Esophagus muscularis mucosa (tissue), 4 donors: ENCODE results near the gene IGF2R. TPM values are rescaled to one million over a fixed set of nuclear protein-coding genes. Genes with fewer than 3 reads are reported as not detected.
A peak's percentile ranks its signal among the peaks of the same experiment; 100 is the strongest.

Source experiments
- DNase-seq: peaks from one replicate; pipeline ENCODE4 v3.0.0-alpha.2; 2017; ENCODE audit errors: extremely low spot score
- H3K27ac ChIP-seq, 4 donors: fragments of 200-600 bp; sonication (generic); replicated peaks in 1 of 4; 1 replicate in 3 of 4; 2 replicates in 1 of 4; pipeline ENCODE4 v1.5.1; 2016 to 2019; ENCODE audit warnings: mild to moderate bottlenecking in 1 of 4
- H3K27me3 ChIP-seq, 4 donors: fragments of 200-600 bp; sonication (generic); one replicate each; pipeline versions ENCODE4 v1.5.1 to v1.6.0; 2016 to 2019
- H3K36me3 ChIP-seq, 4 donors: fragments of 200-600 bp; sonication (generic); one replicate each; pipeline ENCODE4 v1.5.1; 2016 to 2019
- H3K4me1 ChIP-seq, 4 donors: fragments of 200-600 bp; sonication (generic); one replicate each; pipeline ENCODE4 v1.5.1; 2016 to 2019
- H3K4me3 ChIP-seq, 4 donors: fragments of 200-600 bp; sonication (generic); 1 replicate in 2 of 4; 2 replicates in 2 of 4; pipeline ENCODE4 v1.5.1; 2016 to 2019; ENCODE audit warnings: mild to moderate bottlenecking in 4 of 4, moderate library complexity in 1 of 4
- H3K9me3 ChIP-seq, 4 donors: fragments of 200-600 bp; sonication (generic); 1 replicate in 3 of 4; 2 replicates in 1 of 4; pipeline ENCODE4 v1.5.1; 2016 to 2019
- EP300 ChIP-seq: sonication (generic); formaldehyde crosslinking; IDR thresholded peaks from one replicate; pipeline ENCODE4 v1.6.1; 2017; ENCODE audit warnings: antibody characterized with exemption
- POLR2A ChIP-seq: fragments of 450-650 bp; IDR thresholded peaks from one replicate; pipeline ENCODE4 v1.6.1; 2017; ENCODE audit warnings: antibody characterized with exemption, moderate library complexity, mild to moderate bottlenecking, low read depth
- POLR2AphosphoS5 ChIP-seq, 2 donors: sonication (generic); formaldehyde crosslinking; IDR thresholded peaks; one replicate each; pipeline ENCODE4 v1.6.1; 2017; ENCODE audit warnings: antibody characterized with exemption in 2 of 2
- WGBS: methylation state at CpG from one replicate; pipeline ENCODE4 v1.1.5; 2018; 5-methylcytosine and 5-hydroxymethylcytosine counted together
- intact Hi-C: fragments of 100-400 bp; cut with DNase I; formaldehyde crosslinking; loops from one replicate; pipeline ENCODE4 v1.15.1; 2023
- total RNA-seq, 4 donors: library from RNA; depleted of rRNA; stranded (reverse); fragments of >200 nt; gene quantifications; one replicate each; pipeline versions ENCODE4 v1.1.0 to v1.2.1, GENCODE V29; 2016
- TF ChIP-seq, protein P1 (sequence below), 3 experiments: fragments of 200-600 bp in 2 of 3; fragments of 450-650 bp in 1 of 3; sonication (generic) in 2 of 3; IDR thresholded peaks; one replicate each; pipeline ENCODE4 v1.5.1; 2017 to 2019; ENCODE audit warnings: antibody characterized with exemption in 3 of 3, mild to moderate bottlenecking in 2 of 3, moderate library complexity in 1 of 3

The IGF2R gene
- total RNA-seq, 4 donors from 2014 or later, result 43.6 to 75.3 (median 58.4) TPM

DNA sequence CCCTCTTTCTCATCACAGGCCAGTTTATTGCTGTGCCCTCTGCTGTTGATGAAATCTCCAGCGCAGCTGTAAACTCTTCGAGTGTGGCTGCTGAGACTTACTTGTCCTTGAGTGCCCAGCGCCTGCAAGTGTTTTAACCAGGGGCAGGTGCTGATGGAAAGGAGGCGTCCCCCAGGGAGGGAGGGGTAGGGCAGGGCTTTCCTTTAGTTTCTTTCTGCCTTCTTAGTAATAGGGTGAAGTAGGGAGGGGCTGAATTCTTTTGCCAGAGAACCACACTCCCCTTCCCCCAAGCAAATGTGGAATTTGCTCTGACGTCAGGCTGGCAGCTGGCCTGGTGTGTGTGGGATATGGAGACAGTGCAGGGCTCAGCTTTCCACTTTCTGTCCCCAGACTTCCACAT, 61.2 kb downstream of the IGF2R start:
- no peak for TF ChIP-seq POLR2A
- TF ChIP-seq, protein P1, sequence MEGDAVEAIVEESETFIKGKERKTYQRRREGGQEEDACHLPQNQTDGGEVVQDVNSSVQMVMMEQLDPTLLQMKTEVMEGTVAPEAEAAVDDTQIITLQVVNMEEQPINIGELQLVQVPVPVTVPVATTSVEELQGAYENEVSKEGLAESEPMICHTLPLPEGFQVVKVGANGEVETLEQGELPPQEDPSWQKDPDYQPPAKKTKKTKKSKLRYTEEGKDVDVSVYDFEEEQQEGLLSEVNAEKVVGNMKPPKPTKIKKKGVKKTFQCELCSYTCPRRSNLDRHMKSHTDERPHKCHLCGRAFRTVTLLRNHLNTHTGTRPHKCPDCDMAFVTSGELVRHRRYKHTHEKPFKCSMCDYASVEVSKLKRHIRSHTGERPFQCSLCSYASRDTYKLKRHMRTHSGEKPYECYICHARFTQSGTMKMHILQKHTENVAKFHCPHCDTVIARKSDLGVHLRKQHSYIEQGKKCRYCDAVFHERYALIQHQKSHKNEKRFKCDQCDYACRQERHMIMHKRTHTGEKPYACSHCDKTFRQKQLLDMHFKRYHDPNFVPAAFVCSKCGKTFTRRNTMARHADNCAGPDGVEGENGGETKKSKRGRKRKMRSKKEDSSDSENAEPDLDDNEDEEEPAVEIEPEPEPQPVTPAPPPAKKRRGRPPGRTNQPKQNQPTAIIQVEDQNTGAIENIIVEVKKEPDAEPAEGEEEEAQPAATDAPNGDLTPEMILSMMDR (IDR thresholded peaks at IDR 0.05), result peak in 1 of 3 experiments; percentile 14
- peak; percentile 59 to 75 for TF ChIP-seq POLR2AphosphoS5 (IDR thresholded peaks at IDR 0.05)
- no peak for TF ChIP-seq EP300
- Histone ChIP-seq H3K36me3 (peaks cover 42 to 79% (median 49%) of the 10 kb centered on the region in 4 donors), H3K27me3 (no peaks in the 10 kb centered on the region), H3K4me1 (peaks cover 17 to 20% (median 18%) of the 10 kb centered on the region in 4 donors), H3K4me3 (peak overlapping the region in 3 of 4 donors; percentile 1 to 21 (median 15)), H3K27ac (peak overlapping the region; percentile 73 to 79 (median 76)), H3K9me3 (no peaks in the 10 kb centered on the region)
- WGBS, result 45% methylated on average over 4 of the region's 5 CpGs
- DNase-seq, result peak; percentile 95
- intact Hi-C loops, result loop anchor here (10.0 kb wide), 2 partner anchors 165 to 235 kb away; partner anchors contain the start of gene MRPL18

DNA sequence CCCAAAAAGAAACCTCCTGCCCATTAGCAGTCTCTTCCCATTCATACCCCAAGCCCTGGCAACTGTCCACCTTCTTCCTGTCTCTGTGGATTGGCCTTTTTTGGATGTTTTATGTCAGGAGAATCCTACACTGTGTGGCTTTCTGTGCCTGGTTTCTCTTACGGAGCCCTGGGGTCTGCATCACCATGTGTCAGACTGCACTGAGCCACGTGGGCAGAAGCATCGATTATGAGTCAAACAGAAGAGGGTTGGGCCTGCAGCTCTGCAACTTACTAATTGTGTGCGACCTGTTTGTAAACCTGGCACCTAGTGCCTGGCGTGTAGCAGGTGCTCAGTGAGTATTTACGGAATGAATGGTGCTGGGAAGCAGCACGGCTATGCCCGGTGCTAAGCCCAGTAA, 62.6 kb downstream of the IGF2R start:
- Histone ChIP-seq H3K4me1 (peaks cover 20 to 30% (median 25%) of the 10 kb centered on the region in 4 donors), H3K27me3 (no peaks in the 10 kb centered on the region), H3K9me3 (no peaks in the 10 kb centered on the region), H3K36me3 (peaks cover 39 to 80% (median 52%) of the 10 kb centered on the region in 4 donors), H3K27ac (no peak overlapping the region), H3K4me3 (no peak overlapping the region)
- TF ChIP-seq POLR2A, result no peak
- TF ChIP-seq, protein P1 (IDR thresholded peaks at IDR 0.05), result no peak
- no peak for TF ChIP-seq EP300
- no peak for TF ChIP-seq POLR2AphosphoS5 (IDR thresholded peaks at IDR 0.05)
- WGBS, result 91% methylated on average over 8 of the region's 8 CpGs
- intact Hi-C loops, result loop anchor here (10.0 kb wide), 2 partner anchors 167 to 237 kb away; partner anchors contain the start of gene MRPL18
- peak; percentile 42 for DNase-seq

DNA sequence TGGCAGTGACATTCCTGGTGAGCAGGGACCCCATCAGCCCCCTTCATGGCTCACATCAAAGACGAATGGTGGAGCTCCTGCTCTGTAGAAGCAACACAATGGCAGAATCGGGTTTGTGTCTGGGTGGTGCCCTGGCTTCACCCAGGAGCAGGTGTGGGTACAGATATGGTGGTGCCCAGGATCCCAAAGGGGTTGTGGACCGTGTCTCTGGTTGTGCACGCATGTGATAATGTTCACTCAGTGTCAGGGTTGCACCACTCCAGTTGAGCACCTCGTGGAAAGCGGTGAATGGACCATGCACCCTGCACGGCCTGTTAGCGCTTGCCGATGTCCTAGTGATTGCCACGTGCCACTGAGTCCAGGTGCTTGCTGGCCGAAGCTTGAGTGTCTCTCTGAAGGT, 63.0 kb downstream of the IGF2R start:
- H3K27me3 ChIP-seq, result no peaks in the 10 kb centered on the region
- DNase-seq, result peak; percentile 17
- H3K4me3 ChIP-seq, result no peak overlapping the region
- intact Hi-C loops, result loop anchor here (10.0 kb wide), 2 partner anchors 167 to 237 kb away; partner anchors contain the start of gene MRPL18
- H3K9me3 ChIP-seq, result no peaks in the 10 kb centered on the region
- WGBS, result 93% methylated on average over 11 of the region's 11 CpGs
- TF ChIP-seq, protein P1 (IDR thresholded peaks at IDR 0.05), result no peak
- TF ChIP-seq POLR2AphosphoS5 (IDR thresholded peaks at IDR 0.05), result no peak
- TF ChIP-seq EP300, result no peak
- no peak for TF ChIP-seq POLR2A
- H3K4me1 ChIP-seq, result peaks cover 20 to 34% (median 25%) of the 10 kb centered on the region in 4 donors
- H3K27ac ChIP-seq, result no peak overlapping the region
- peaks cover 37 to 80% (median 49%) of the 10 kb centered on the region in 4 donors for H3K36me3 ChIP-seq

DNA sequence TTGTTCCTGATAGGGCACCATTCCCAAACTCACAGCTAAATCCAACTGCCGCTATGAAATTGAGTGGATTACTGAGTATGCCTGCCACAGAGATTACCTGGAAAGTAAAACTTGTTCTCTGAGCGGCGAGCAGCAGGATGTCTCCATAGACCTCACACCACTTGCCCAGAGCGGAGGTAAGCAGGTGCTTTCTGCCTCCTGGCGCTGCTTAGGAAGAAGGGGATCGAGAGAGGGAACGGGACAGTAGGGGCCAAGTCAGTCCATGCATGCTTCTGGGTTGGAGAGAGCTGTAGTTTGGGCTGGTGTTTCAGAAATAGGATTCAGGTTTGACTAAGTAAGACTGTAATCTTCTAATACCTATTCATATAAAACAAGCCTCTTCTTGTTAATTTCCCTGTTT, 63.7 kb downstream of the IGF2R start:
- Histone ChIP-seq H3K9me3 (no peaks in the 10 kb centered on the region), H3K36me3 (peaks cover 37 to 73% (median 42%) of the 10 kb centered on the region in 4 donors), H3K4me3 (no peak overlapping the region), H3K4me1 (peaks cover 20 to 34% (median 25%) of the 10 kb centered on the region in 4 donors), H3K27me3 (no peaks in the 10 kb centered on the region), H3K27ac (no peak overlapping the region)
- DNase-seq, result peak; percentile 75
- TF ChIP-seq POLR2AphosphoS5 (IDR thresholded peaks at IDR 0.05), result no peak
- TF ChIP-seq, protein P1 (IDR thresholded peaks at IDR 0.05), result no peak
- no peak for TF ChIP-seq EP300
- TF ChIP-seq POLR2A, result no peak
- intact Hi-C loops, result loop anchor here (10.0 kb wide), 2 partner anchors 168 to 238 kb away; partner anchors contain the start of gene MRPL18
- 96% methylated on average over 7 of the region's 7 CpGs for WGBS
